Kidney (tissue), 14 donors: ENCODE results near the gene DPH6. TPM values are rescaled to one million over a fixed set of nuclear protein-coding genes. Genes with fewer than 3 reads are reported as not detected.

Experiments
- DNase-seq, 5 donors: peaks; one replicate each; pipeline ENCODE4 v3.0.0-alpha.2; 2013 to 2020
- FAIRE-seq: peaks from 2 replicates; lab custom pipeline; 2012; peaks lifted over from hg19 to GRCh38; lab: Jason Lieb, UNC
- H3K27ac ChIP-seq, 2 donors: one replicate each; pipeline ENCODE4 v1.7.0; 2013; ENCODE audit warnings: low read depth in 2 of 2, low read length in 2 of 2, inconsistent platforms in 1 of 2
- H3K27me3 ChIP-seq: one replicate; pipeline ENCODE4 v1.7.1; 2013; ENCODE audit warnings: low read length, inconsistent platforms; ENCODE audit not compliant: control insufficient read depth, insufficient read depth
- H3K36me3 ChIP-seq, 3 donors: one replicate each; pipeline versions ENCODE4 v1.7.0 to v1.7.1; 2013; ENCODE audit warnings: low read length in 3 of 3, control low read depth in 1 of 3, inconsistent platforms in 1 of 3; ENCODE audit not compliant: insufficient read depth in 3 of 3, control insufficient read depth in 2 of 3
- H3K4me1 ChIP-seq, 3 donors: one replicate each; pipeline versions ENCODE4 v1.7.0 to v1.7.1; 2013; ENCODE audit warnings: low read length in 3 of 3, inconsistent platforms in 1 of 3, low read depth in 1 of 3; ENCODE audit not compliant: control insufficient read depth in 2 of 3, insufficient read depth in 2 of 3
- H3K4me3 ChIP-seq, 3 donors: one replicate each; pipeline versions ENCODE4 v1.7.0 to v1.8.1; 2013; ENCODE audit warnings: low read length in 3 of 3, control low read depth in 1 of 3, inconsistent platforms in 1 of 3
- H3K9ac ChIP-seq, 3 donors: one replicate each; pipeline versions ENCODE4 v1.7.0 to v1.7.1; 2013; ENCODE audit warnings: low read length in 3 of 3, control low read depth in 1 of 3, inconsistent platforms in 1 of 3
- H3K9me3 ChIP-seq, 3 donors: one replicate each; pipeline versions ENCODE4 v1.7.0 to v1.7.1; 2013; ENCODE audit warnings: low read length in 3 of 3, control low read depth in 1 of 3, inconsistent platforms in 1 of 3; ENCODE audit not compliant: control insufficient read depth in 2 of 3, insufficient read depth in 1 of 3
- CTCF ChIP-seq: IDR thresholded peaks from 3 replicates; pipeline ENCODE4 v1.5.1; 2012; ENCODE audit warnings: mild to moderate bottlenecking, moderate library complexity, borderline replicate concordance; ENCODE audit not compliant: insufficient read depth; ENCODE audit errors: extremely low read depth
- intact Hi-C: fragments of 100-400 bp; cut with DNase I; formaldehyde crosslinking; loops from one replicate; pipeline ENCODE4 v1.11.1; 2022
- polyA plus RNA-seq: library from polyadenylated mRNA; stranded (reverse); fragments of 350-450 nt; fragmentation: Illumina TruSeq; extraction: RNeasy Lipid Tissue Mini Kit (QIAGEN cat#74804); gene quantifications from one replicate; pipeline ENCODE4 v1.2.3, GENCODE V29; 2014; ENCODE audit warnings: low read depth, low replicate concordance; ENCODE audit not compliant: insufficient read depth
- total RNA-seq: library from RNA; stranded (reverse); fragmentation: NEBNext Ultra II Directional; extraction: Animal tissue kit (Norgen Biotek cat#: 25700); gene quantifications from one replicate; pipeline ENCODE4 v1.2.1, GENCODE V29; 2021
- donor health status: control.
- donor health status: control.
- donor health status: control.
- donor health status: control.
- donor health status: control.
- donor health status: DM: yes; HTN: yes; CAD: no.
- donor health status: Normal renal cell carcinoma (clear cell type).

The DPH6 gene
- total and polyA plus RNA-seq, 2 donors from 2014 or later = 10.1 to 29.8 TPM

DNA sequence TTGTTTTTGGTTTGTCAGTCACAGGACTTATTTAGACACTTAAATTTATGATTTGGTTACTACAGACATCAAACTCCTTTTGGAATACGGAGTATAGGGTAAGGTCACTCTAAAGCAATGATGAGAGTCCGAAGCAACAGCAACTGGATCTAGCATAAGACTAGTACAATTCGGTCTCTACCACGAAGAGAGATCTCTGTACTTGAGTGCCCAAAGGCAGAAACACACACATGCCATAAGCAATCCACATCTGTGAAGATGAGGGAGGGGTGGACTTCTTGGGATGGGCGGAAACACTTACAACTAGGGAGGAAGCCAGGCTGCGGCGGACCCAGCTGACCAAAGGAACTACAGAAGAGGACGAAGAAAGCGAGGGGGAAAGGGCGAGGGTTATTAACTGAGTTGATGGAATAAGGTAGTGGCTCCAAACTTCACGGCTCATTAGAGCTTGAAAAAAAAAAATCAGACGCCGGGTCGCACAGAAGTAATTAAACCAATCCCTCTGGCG is 595 bp downstream of the DPH6 start:
- no peak for TF ChIP-seq CTCF
- peak in 1 of 5 donors; percentile 85 for DNase-seq
- H3K27ac ChIP-seq = peak overlapping the region; percentile 98 to 99
- H3K9me3 ChIP-seq = no peaks in the 10 kb centered on the region
- peaks cover 5 to 11% (median 11%) of the 10 kb centered on the region in 3 donors for H3K4me1 ChIP-seq
- intact Hi-C loops = no loop called here
- H3K27me3 ChIP-seq = no peaks in the 10 kb centered on the region
- H3K4me3 ChIP-seq = peak overlapping the region; percentile 85 to 92 (median 90)
- peak overlapping the region; percentile 79 to 83 (median 80) for H3K9ac ChIP-seq
- no peak for FAIRE-seq
- H3K36me3 ChIP-seq = peaks cover 0 to 7% (median 0%) of the 10 kb centered on the region in 3 donors

DNA sequence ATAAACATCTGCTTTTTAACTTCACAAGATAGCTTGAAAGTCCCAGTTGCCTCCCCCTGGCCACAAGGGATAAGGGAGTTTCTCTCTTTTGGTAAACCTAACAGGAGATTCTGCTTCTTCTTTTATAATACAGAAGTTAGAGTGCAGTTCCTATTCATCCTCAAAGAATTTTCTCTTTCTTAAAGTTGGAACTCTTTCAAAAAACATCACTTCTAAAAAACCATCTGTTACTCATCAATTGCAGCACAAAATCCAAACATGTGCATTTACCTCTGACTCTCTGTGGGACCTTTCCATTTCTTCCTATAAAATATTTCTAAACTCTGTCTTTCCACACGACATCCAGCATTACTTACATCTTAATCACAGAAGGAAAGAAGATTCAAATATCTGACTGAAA is 5.1 kb downstream of the DPH6 start:
- no peaks in the 10 kb centered on the region for H3K27me3 ChIP-seq
- H3K27ac ChIP-seq = no peak overlapping the region
- no peak for FAIRE-seq
- no peak for DNase-seq
- H3K9me3 ChIP-seq = no peaks in the 10 kb centered on the region
- no peaks in the 10 kb centered on the region for H3K36me3 ChIP-seq
- no peak overlapping the region for H3K4me3 ChIP-seq
- intact Hi-C loops = no loop called here
- H3K9ac ChIP-seq = no peak overlapping the region
- no peak for TF ChIP-seq CTCF
- H3K4me1 ChIP-seq = peaks cover 0 to 5% (median 5%) of the 10 kb centered on the region in 3 donors

DNA sequence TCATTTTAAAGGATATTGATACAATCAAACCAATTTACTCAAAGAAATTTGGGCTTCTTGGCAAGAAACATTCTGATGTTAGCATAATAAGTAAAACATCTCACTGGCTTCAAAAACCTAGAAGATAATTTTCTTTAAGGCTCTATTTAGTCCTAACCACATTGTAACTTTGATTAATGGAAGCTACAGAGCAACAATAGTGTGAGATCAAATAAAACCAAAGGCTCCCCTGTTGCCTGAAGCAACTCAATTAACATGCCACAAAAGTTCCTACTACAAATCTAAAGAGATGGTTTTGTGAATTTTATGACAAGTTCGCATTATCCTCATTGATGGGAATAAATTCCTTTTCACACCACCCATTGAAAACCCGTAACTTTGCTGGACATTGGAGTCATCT is 5.9 kb downstream of the DPH6 start:
- Histone ChIP-seq H3K4me3 (no peak overlapping the region), H3K9me3 (no peaks in the 10 kb centered on the region), H3K4me1 (peaks cover 2 to 5% (median 3%) of the 10 kb centered on the region in 3 donors), H3K36me3 (no peaks in the 10 kb centered on the region), H3K27me3 (no peaks in the 10 kb centered on the region), H3K9ac (no peak overlapping the region), H3K27ac (no peak overlapping the region)
- DNase-seq = no peak
- no peak for TF ChIP-seq CTCF
- intact Hi-C loops = no loop called here
- FAIRE-seq = no peak
